ENCODE results near the gene SUMO4.

Gene SUMO4

GRCh38 chr6:149449831-149450678 lies 50.0 kb downstream of the SUMO4 start:
- no peak for DNase-seq (ENCODE audit: extremely low read depth in 1 of 2, low read depth in 1 of 2)

Data from stimulated activated CD8-positive, alpha-beta memory T cell treated with anti-CD3 and anti-CD28 coated beads, Interleukin-7, amount 100 ng/mL, for 48 hours (primary cell).